CD4-positive, alpha-beta T cell treated with Interferon alpha-2 for 1 hour (primary cell): ENCODE measurements around the gene ELL.

Experiments
- DNase-seq, 2 donors: peaks; one replicate each; pipeline ENCODE4 v3.0.0-alpha.2; 2020 to 2022

The ELL gene

DNA sequence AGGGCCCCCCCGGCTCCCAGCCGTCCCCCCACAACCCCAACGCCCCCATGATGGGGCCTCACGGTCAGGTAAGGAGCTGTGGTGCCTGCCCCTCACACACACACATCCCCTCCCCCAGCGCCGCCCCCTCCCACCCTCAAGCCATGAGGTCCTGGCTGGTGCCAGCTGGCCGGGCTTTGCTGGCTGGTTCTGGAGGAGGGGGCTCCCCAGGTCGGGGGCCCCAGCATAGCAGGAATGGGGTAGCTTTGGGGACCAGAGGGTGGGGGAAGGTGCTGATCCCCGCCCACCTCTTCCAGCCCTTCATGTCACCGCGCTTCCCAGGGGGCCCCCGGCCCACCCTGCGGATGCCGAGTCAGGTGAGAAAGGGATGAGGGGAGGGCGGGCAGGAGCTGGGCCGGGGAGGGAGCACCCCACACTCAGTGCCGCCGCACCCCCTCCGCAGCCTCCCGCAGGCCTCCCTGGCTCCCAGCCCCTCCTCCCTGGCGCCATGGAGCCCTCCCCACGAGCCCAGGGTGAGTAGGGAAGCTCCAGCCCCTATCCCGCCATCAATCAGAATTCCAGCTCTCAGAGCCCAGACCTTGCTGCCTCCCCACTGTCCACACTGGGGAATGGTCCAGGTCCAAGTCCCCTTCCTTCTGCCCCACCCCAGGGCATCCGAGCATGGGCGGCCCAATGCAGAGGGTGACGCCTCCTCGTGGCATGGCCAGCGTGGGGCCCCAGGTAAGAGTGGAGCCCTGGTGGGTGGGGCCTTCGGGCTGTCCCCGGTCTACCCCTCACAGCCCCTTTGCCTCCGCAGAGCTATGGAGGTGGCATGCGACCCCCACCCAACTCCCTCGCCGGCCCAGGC lies 90.3 kb downstream of the ELL start:
- DNase-seq, result no peak

DNA sequence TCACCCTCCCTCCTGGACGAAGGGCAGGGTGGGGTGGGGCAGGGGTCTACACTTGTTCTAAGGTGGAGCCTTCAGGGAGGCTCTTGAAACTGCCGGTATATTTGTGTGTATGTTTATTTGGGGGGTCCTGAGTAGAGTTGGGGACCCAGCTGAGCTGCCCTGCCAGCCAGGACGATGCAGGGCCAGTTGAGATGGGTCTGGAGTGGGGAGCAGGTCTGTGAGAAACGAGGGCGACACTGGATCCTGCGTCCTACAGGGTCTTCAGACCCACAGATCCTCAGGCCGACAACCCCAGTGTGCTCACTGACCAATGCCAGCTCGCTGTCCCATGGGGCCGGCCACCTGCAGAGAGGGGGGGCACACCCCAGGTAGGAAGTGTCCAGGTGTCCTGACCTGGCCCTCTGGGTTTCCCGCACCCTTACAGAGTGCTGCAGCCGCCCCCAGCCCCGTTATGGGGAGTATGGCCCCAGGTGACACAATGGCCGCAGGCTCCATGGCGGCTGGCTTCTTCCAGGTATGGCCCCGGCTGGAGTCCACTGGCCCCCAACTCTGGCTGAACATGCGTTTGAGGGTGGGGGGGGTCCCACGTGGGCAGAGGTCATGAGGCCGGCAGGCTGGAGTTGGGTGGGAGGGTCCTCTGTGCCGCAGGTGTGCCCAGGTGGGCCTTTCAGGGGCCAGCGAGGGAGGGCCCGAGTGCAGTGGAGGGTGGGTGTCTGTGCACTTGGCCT lies 91.3 kb downstream of the ELL start:
- DNase-seq, result no peak

GRCh38 chr19:18429717-18430416 lies 92.0 kb downstream of the ELL start:
- peak in 1 of 2 donors; percentile 49 for DNase-seq

- peak; percentile 89 to 92 for DNase-seq
Measured at GRCh38 chr19:18428787-18429674, 92.8 kb downstream of the ELL start.

- no peak for DNase-seq
Measured at GRCh38 chr19:18428173-18428786, 93.6 kb downstream of the ELL start.

- DNase-seq, result no peak
Measured at GRCh38 chr19:18427743-18428113, 94.1 kb downstream of the ELL start.

GRCh38 chr19:18427080-18427742 lies 94.7 kb downstream of the ELL start:
- no peak for DNase-seq

DNA sequence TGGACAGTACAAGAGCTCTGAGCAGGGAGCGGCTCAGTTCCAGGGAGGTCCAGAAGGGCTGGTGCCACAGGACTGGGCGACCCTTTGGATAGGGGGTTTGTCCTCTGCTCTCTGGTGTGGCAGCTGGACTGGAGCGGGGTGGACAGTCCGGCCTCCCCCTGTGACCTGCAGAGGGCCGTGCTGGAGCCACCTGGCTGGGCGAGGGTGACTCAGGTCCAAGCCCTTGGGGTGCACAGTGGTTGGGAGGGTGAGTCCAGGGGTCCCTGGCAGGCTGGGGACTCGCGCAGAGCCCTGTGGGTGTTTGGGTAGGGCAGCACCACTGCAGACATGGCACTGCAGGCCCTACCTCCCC lies 95.5 kb downstream of the ELL start:
- no peak for DNase-seq

- DNase-seq, result no peak
Measured at GRCh38 chr19:18425515-18426415, 96.1 kb downstream of the ELL start.

- no peak for DNase-seq
Measured at GRCh38 chr19:18424890-18425514, 96.9 kb downstream of the ELL start.

- DNase-seq, result no peak
Measured at GRCh38 chr19:18424122-18424889, 97.6 kb downstream of the ELL start.

DNA sequence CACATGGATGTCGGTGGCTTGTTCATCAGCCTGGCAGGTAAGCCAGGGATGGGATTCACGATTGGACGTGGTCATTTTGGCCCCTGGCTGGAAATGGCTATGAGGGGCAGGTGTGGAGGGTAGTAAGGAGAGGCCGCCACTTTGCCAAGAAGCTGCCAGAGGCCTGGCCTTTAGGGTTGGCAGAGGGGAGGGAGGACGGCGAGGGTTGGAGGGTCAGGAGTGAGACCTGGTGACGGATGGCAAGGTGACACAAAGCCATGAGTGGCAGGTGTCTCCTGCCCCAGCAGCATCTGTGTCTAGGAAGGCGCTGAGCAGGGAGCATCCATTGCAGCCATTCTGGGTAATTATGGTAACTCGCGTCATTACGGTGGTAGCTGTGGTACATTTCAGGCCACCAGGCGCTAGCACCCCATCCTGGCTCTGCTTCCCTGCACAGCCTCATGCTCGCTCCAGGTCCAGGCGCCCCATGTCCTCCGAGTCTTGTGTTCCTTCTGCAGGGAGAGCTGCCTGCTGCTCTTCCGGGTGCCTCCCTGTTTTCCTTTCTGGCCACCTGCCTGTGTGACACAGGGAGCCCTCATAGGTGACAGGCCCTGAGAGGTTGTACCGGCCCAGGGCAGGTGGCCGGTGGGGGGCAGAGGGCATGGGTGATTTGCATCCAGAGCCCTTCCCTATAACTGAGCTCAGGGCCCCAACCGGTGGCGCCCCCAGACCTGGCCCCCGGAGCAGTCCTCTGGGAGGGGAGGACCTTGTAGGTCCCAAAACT lies 98.4 kb downstream of the ELL start:
- no peak for DNase-seq

GRCh38 chr19:18422530-18423191 lies 99.2 kb downstream of the ELL start:
- peak in 1 of 2 donors; percentile 65 for DNase-seq

DNA sequence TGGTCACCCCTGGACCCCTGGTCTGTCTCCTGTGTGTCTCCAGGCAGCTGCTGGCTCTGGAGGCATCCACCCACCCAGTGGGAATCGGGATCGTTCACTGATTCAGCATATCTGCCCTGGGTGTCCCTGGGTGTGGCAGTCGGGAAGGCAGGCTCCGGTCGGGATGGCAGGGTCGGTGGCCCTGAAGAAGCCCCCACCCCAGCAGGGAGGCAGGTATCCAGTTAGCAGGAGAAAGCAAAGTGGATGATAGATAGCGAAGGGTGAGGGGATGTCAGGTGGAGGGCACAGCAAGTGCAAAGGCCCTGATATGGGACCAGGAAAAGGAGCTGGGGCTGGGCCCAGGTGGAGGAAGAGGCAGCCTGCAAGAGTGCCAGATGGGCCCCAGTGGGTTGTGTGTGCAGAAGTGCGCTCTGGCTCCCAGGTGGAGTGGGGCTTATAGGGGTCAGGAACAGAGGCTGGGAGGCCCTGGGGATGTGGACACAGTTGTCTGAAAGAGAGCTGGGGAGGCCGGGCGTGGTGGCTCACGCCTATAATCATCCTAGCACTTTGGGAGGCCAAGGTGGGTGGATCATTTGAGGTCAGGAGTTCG lies 100.4 kb downstream of the ELL start:
- no peak for DNase-seq

DNA sequence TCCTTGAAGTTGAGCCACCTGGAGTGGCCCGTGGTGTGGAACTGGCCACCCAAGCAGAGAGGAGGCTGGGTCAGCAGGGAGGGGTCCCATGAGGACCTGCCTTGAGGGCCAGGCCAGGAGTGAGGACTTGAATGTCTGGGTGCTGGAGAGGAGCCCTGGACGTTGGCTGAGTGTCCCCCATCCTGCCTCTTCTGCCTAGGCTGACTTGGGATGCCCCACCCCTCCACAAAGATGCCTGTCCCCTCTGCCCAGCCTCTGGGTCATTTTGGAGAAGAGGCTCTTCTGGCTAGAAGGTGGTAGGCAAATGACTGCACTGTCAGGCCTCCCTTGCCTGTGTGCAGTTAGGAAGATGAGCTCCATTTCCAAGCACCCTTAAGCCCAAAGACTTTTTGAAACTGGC lies 100.9 kb downstream of the ELL start:
- DNase-seq, result no peak

DNA sequence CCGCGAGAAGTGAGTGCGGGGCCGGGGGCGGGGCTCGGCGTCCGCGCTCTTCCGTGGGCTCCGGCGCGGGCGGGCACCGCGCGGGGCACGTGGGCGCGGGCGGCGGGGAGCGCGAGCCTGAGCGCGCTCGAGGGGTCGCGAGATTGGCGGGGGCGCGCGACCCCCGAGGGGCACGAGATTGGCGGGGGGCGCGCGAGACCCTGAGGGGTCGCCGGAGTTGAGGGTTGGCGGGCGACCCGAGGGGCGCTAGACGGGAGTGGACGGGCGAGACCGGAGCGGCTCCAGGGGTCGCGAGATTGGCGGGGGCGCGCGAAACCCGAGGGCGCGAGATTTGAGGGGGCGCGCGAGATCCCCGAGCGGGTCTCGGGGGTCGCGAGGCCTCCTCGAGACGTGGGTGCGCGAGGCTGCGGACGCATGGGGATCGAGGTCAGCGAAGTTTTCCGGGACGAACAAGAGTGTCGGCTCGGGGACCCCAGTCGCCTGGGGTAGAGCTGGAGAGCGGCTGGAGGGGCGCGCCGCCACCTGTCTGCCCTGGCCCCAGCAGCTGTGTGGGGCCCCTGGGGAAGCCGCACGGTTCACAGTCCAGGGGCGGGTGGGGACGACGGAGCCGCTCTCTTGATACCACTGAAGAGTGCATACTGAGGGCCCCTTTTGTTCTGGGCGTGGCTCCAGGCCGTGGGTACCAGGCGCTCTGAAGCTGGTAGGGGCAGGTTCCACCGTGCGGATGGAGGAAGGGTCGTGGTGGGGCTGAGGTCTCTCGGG lies 102.0 kb downstream of the ELL start:
- DNase-seq, result peak in 1 of 2 donors; percentile 62
